ENCODE data around the gene LPXN. TPM values are rescaled to one million over a fixed set of nuclear protein-coding genes. Genes with fewer than 3 reads are reported as not detected.
"Not testable (repeated sequence)": the region's sequence is repeated elsewhere in the genome, so short reads cannot be mapped to it uniquely, and the experiment has no call there.

The LPXN gene
- total RNA-seq, 1 experiment from 2014 or later, result 147 TPM

- DNase-seq (ENCODE audit: low read depth), result peak; percentile 90
Observed at GRCh38 chr11:58579192-58580129, 3.8 kb upstream of the LPXN start.

DNA sequence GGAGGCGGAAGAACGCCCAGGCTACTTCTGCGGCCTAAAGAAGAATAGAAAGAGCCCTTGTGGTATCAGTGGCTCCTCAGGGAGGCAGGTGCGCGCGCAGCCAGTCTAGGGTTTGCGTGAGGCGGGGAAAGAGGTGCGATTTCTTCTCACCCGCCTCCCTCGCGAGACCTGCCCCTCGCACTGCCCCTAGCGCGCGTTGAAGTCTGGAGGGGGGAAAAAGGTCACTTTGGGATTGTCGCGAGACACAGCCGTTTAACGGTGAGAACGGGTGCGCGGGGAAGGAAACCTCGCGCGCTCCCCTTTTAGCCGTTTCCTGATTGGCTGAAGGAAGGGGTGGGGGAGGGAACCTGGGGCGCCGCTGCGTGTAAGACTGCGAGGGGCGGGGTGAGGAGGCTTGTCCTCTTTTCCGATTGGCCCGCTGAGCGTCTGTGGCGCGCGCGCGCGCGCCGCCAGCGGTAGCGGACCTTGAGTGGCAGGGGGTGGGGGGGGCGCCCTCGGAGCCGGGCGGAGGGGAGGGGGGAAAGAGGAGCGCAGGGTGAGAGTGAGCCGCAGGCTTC, 3.1 kb upstream of the LPXN start, which contains the start of gene ZFP91:
Gene ZFP91, plus strand, starts transcription at position 429 of the 557 bp plus-strand sequence. CDS start 219 bp downstream, outside the sequence.
- DNase-seq (ENCODE audit: low read depth), result peak; percentile 98

DNA sequence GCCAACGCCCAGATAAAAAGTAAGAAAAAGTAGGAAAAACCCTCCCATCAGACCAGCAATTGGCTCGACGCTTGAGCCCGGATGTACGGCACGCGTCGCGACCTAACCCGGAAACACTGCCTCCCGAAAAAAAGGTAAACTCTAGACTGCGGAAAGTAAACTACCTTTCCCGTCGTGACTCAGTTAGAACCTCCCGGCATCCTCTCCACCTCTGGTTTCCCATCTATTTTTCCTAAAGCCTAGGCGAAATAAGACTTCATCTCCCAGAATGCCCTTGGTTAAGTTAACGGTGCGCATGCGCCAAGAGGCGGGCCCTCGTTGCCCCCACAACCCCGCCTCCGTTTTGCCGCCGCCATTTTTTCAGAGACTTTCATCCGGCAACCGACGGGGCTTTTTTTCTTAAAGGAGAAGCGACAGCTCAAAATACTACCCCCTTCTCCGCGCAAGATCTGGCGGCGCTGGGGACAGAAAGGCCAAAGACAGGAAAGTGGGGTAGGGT, 2.5 kb upstream of the LPXN start:
- DNase-seq (ENCODE audit: low read depth), result peak; percentile 97

DNA sequence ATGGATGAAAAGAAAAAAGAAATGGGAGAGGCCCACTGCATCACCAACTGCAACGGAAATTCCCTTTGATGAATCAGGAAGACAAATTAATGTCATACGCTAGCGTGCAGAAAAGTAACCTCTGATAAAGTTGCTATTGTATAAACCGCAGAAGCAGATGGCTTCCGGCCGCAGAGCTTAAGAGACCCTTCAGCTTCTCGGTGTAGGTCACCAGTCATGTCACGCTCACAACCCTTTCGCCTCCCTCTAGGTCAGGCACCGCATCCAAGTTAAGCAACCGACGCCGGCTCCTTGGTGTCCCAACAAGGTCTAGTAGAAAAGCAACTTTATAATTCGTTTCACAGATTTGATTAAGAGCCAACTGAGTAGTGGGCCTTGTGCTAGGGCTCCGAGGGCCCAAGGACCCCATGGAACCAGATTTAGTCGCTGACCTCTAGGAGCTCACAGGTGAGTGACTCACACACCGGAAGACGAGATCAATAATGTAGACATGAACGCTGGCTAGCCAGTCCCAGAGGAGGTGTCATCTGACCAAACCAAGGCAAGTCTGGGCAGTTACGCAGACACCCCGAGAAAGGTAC, 2.0 kb upstream of the LPXN start:
- peak; percentile 98 for DNase-seq (ENCODE audit: low read depth)

GRCh38 chr11:58576887-58577471, 1.3 kb upstream of the LPXN start:
- peak; percentile 74 for DNase-seq (ENCODE audit: low read depth)

DNA sequence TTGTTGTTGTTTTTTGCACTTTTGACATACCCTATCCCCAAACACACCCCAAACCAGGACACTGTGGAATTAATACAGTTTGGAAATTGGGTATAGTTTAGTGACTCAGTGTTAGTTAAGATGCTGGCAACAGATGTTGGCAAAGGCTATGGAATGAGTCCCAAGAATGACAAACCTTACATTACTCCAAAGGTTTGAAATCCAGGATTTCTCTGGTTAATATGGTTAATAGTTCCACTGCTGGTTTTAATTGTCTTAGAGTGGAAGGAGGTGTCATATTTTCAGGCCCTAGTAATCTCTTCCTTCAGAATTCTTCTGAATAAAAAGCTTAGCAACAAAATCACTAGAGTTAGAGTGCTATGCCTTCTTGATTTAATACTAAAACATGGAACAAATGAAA, 775 bp downstream of the LPXN start:
- DNase-seq (ENCODE audit: low read depth), result peak; percentile 69

GRCh38 chr11:58573451-58574104, 2.1 kb downstream of the LPXN start:
- DNase-seq (ENCODE audit: low read depth), result peak; percentile 89

GRCh38 chr11:58572906-58573305, 2.8 kb downstream of the LPXN start:
- not testable (repeated sequence) for DNase-seq (ENCODE audit: low read depth)

- peak; percentile 69 for DNase-seq (ENCODE audit: low read depth)
Observed at GRCh38 chr11:58567889-58568512, 7.7 kb downstream of the LPXN start.

DNA sequence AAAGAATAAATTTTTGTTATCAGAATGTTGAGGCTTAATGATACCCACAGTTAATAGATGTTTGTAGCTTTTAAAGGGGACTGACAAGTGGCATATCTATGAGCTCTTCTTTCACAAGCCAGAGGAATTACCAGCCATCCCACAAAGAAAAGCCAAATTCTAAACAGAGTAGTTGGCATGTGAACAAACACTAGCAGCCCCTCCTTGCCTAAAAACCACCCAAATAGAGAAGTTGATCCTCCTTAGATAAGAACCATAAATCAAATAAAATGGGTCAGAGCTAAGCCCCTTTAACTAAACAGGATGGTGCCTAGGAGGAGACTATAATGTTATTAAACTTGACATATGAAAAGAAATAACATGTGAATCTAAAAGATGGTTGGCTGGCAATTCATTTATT, 11.4 kb downstream of the LPXN start:
- DNase-seq (ENCODE audit: low read depth), result no peak

- DNase-seq (ENCODE audit: low read depth), result no peak
Observed at GRCh38 chr11:58562375-58562800, 13.3 kb downstream of the LPXN start.

GRCh38 chr11:58561394-58562098, 14.1 kb downstream of the LPXN start:
- DNase-seq (ENCODE audit: low read depth), result no peak

DNA sequence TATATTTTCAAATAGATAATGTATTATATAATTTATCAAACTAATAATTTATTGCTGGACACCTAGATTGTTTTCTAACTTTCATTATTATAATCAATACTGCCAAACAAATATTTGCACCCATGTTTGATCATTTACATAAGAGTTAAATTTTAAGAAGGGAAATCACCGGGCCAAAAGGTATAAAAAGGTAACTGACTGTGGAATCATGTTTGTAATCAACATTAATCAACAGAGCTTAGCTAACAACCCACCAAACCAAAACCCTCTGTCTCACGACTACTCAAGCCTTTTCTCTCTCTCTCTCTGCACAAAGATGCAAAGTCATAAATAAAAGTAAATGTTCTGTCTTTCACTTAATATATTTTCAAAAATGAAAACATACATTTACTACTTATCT, 14.8 kb downstream of the LPXN start:
- DNase-seq (ENCODE audit: low read depth), result no peak

DNA sequence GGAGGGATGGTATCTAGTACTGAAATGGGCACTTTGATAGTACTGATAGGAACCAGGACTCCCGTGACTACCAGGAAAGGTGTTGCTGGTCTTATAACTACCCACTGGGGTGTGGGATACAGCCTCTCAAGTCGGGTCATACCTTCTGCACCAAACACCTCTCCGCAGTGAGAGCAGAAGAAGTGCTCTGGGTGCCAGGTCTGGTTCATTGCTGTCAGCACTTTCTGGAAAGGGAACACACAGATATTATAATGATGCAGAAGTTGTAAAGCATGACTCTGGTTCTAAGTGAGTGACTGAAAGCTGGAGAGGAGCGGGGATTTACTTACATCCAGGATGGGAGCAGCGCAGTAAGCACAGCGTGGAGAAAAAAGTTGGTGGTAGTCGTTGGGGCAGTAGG, 26.0 kb downstream of the LPXN start:
- DNase-seq (ENCODE audit: low read depth), result no peak

- no peak for DNase-seq (ENCODE audit: low read depth)
Observed at GRCh38 chr11:58546841-58547240, 28.8 kb downstream of the LPXN start.

DNA sequence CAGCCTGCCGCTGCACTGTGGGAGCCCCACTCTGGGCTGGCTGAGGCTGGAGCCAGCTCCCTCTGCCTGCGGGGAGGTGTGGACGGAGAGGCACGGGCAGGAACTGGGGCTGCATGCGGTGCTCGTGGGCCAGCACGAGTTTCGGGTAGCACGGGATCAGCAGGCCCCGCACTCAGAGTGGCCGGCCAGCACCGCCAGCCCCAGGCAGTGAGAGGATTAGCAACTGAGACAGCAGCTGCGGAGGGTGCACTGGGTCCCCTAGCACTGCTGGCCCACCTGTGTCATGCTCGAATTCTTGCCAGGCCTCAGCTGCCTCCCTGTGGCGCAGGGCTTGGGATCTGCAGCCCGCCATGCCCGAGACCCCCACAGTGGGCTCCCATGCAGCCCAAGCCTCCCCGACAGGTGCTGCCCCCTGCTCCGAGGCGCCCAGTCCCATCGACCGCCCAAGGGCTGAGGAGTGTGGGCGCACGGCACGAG, 43.8 kb downstream of the LPXN start:
- no peak for DNase-seq (ENCODE audit: low read depth)

- DNase-seq (ENCODE audit: low read depth), result no peak
Observed at GRCh38 chr11:58530236-58530635, 45.4 kb downstream of the LPXN start.

DNA sequence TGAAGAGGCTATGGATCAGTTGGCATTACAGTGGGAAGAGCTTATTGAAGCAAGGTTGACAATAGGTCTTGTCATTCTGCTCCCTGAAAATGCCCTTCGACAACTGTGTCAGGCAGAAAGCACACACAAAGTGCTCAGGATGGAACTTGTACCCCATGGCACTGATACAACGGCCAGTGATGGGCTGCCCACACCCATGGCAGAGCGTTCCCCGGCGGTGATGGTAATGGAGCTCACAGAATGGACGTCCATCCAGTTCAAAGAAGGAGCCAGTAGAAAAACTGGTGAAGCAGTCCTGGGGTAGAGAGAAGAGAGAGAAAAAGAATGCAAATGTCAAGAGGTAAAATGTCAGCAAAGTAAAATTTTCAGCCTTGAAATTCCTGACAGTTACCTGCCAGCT, 48.2 kb downstream of the LPXN start:
- no peak for DNase-seq (ENCODE audit: low read depth)

DNA sequence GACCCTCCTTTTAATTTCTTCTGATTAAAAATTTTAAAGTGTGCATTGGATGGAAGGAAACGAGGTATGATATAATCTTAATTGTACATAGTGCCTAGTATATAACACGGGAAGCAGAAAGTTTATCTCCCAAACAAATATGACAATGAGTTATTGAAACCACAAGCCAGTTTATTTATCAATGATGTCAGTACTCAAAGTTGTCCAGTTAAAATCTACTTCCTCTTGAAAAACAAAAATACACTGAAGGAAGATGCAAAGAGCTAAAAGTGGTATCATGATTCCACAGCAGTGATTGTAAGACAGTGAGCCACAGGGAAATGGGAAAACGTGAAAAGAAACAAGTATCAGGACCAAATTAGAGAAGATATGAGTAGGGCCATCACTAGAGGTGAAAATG, 48.9 kb downstream of the LPXN start:
- no peak for DNase-seq (ENCODE audit: low read depth)

GRCh38 chr11:58525037-58525614, 50.5 kb downstream of the LPXN start:
- no peak for DNase-seq (ENCODE audit: low read depth)

Measured in RPMI7951 (cell line).